CD1c-positive myeloid dendritic cell (primary cell): ENCODE measurements around the gene STIP1.
A peak's percentile ranks its signal among the peaks of the same experiment; 100 is the strongest.

Experiments
- DNase-seq: peaks from one replicate; pipeline ENCODE4 v3.0.0-alpha.2; 2016; ENCODE audit errors: extremely low spot score

The STIP1 gene

DNA sequence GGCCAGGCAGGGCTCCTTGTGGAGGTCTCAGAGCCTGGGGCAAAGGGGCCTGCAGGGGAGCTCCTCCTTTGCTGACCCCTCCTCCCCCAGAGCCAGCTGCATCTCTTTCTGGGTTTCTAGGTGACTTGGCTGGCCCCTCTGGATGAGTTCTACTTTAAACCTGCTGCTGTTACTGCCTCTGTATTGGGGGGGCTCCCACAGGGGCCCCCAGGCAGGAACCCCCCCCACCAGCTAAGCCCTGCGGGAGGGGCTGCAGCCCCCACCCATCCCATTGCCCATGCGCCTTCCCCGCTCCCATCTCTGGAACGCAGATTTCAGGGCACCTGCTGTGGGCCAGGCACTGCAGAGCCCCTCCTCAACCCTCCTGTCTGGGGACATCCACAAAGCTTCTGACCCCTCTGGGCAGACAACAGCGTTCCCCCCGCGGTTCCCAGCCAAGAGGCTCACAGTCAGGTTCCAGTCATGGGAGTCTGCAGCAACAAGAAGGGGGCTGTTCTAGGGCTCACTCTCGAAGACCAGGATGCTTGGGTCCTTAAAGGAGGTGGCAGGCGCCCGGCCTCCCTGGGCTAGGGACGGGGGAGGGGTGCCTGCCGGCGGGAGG is 64.5 kb downstream of the STIP1 start:
- DNase-seq = no peak

DNA sequence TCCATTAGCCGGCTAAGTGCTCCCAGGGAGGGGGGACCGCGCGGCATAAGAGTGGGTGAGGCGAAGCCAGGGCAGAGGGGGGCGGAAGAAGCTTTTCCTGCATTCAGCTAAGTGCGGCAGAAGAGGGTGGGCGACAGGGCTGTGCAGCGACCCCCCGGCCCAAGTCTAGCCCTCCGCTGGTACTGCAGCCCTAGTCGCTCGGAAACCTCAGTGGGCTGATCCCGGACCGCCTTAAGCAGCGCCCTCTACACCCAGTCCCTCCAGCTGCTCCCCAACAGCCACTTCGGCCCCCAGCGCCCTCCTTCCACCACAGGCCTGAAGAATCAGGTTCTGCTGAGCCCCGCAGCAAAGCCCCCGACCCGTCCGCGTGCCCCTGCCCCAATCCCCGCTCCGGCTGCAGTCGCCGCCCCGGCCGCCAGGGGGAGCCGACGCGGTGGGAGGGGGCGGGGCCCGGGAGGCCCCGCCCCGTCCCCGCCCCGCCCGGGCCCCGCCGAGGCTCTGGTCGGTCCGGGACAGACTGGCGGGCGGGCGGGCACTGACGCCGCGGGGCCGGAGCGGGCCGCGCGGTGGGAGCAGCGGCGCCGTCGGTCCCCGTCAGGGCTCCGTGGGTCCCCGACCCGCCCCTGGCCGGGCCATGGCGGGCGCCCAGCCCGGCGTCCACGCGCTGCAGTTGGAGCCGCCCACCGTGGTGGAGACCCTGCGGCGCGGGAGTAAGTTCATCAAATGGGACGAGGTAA is 65.2 kb downstream of the STIP1 start, which contains the start of gene PLCB3:
Gene PLCB3 (plus strand): TSS at position 515 of the 737 bp plus-strand sequence. CDS start 120 bp downstream, at position 635.
- peak; percentile 88 for DNase-seq

DNA sequence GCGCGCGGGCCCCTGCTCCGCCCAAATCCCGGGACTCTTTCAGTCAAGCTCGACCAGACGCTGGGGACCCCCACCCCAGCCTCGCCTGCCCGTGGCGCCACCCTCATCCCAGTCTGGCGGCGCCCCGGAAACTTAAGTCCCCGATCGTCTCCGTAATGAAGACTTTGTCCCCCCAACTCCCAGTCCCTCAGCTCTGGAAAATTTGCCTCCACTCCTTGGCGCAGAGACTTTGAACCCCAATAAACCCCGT is 65.7 kb downstream of the STIP1 start:
- DNase-seq = no peak

DNA sequence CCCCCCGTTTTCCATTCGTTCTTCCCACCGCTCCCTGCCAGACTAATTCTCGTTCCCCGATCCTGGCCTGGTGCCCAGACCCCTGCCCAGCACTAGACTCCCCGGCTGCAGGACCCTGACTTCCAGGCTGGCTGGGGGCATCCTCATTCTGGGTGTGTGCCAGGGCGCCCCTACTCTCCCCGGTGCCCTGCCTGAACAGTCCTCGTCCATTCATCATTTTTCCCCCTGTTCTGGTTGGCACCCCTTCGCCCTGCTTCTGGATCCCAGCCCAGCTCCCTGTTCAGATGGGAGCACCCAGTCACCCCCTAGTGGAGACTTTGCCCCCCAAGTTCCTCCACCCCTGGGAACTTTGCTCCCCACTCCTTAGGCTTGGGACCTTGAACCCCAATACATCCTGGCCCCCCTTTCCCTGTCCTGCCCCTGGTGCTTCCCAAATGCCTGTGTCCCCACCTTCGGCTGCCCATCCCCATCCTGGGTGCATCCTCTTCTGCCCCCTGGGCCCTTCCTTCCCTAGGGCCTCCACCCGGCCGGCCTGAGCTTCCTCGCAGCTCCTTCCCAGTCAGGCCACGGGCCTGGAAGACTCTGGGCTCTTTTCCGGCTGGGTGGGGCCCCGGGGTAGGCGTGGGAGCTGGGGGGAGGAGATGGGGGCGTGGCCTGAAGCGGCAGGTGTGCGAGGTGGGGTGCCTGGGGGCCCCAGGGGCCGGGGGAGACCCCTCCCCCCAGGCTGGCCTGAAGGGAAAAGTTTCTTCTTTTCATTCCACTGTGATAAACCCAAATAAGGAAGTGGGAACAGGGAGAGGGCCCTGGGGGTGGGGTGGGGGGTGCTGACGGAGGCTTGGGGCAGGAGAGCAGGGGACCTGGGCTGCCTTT is 66.3 kb downstream of the STIP1 start:
- peak; percentile 36 for DNase-seq

DNA sequence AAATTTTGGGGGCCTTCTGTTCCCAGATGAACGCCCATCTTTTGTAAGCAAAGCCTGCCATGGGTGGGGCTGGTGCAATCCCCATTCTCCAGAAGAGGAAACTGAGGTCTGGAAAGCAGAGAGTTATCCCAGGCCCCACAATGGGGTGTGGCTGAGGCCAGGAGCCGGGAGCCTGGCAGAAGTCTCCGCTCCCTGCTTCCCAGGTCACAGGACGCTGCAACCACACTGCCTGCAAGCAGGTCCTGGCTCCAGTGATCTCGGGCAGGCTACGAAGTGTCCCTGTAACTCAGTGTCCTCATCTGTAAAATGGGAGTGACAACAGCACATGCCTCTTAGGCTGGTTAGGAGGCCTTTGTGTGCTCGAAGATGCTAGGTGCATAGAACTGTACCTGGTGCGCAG is 67.1 kb downstream of the STIP1 start:
- DNase-seq = no peak

DNA sequence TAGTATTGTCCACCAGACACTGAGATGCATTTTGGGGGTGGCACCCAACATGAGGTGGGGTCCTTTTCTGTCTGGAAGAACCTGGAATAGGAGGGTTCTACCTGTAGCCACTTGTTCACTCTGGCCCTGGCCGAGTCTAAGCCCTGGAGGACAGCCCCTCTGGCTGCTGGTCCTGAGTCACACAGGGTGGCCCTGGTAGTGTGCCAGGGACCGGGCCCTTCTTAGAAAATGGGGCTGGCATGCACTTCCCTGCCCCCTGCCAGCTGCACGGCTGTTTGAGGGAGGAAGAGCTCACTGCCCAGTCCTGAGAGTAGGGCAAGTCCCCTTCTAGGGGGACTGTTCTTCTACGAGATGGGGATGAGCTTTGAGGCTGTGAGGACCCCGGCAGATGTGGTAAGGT is 67.5 kb downstream of the STIP1 start:
- no peak for DNase-seq
